Activated CD8-positive, alpha-beta memory T cell treated with anti-CD3 and anti-CD28 coated beads, Interleukin-2, amount 50 U/mL, for 1 hour (primary cell): ENCODE data around the gene DAPK1.
"Not testable (repeated sequence)": the region's sequence is repeated elsewhere in the genome, so short reads cannot be mapped to it uniquely, and the experiment has no call there.

Experiments
- DNase-seq: peaks from one replicate; pipeline ENCODE4 v3.0.0-alpha.2; 2020; ENCODE audit errors: extremely low read depth

The DAPK1 gene

GRCh38 chr9:87543251-87543650, 45.6 kb downstream of the DAPK1 start:
- DNase-seq, result no peak

- DNase-seq, result no peak
Measured at GRCh38 chr9:87545858-87546257, 48.2 kb downstream of the DAPK1 start.

GRCh38 chr9:87546704-87547103, 49.0 kb downstream of the DAPK1 start:
- no peak for DNase-seq

- no peak for DNase-seq
Measured at GRCh38 chr9:87547671-87548081, 50.0 kb downstream of the DAPK1 start.

GRCh38 chr9:87548159-87548558, 50.5 kb downstream of the DAPK1 start:
- DNase-seq, result no peak

GRCh38 chr9:87549088-87549487, 51.4 kb downstream of the DAPK1 start:
- not testable (repeated sequence) for DNase-seq

GRCh38 chr9:87549791-87550190, 52.1 kb downstream of the DAPK1 start:
- DNase-seq, result no peak

GRCh38 chr9:87550253-87550954, 52.7 kb downstream of the DAPK1 start:
- DNase-seq, result no peak

GRCh38 chr9:87551772-87552217, 54.1 kb downstream of the DAPK1 start:
- no peak for DNase-seq

- DNase-seq, result no peak
Measured at GRCh38 chr9:87554171-87554910, 56.7 kb downstream of the DAPK1 start.

GRCh38 chr9:87554976-87555375, 57.3 kb downstream of the DAPK1 start:
- no peak for DNase-seq

GRCh38 chr9:87556039-87556438, 58.4 kb downstream of the DAPK1 start:
- no peak for DNase-seq

GRCh38 chr9:87556821-87557220, 59.2 kb downstream of the DAPK1 start:
- no peak for DNase-seq

GRCh38 chr9:87557996-87558395, 60.3 kb downstream of the DAPK1 start:
- DNase-seq, result no peak

GRCh38 chr9:87558606-87559190, 61.0 kb downstream of the DAPK1 start:
- DNase-seq, result no peak

GRCh38 chr9:87562062-87562461, 64.4 kb downstream of the DAPK1 start:
- DNase-seq, result no peak

GRCh38 chr9:87562530-87563170, 65.0 kb downstream of the DAPK1 start:
- DNase-seq, result no peak

GRCh38 chr9:87564111-87564510, 66.4 kb downstream of the DAPK1 start:
- DNase-seq, result no peak

- no peak for DNase-seq
Measured at GRCh38 chr9:87564791-87565241, 67.1 kb downstream of the DAPK1 start.

GRCh38 chr9:87567001-87567400, 69.3 kb downstream of the DAPK1 start:
- DNase-seq, result no peak

- DNase-seq, result no peak
Measured at GRCh38 chr9:87567571-87567970, 69.9 kb downstream of the DAPK1 start.

GRCh38 chr9:87567983-87568382, 70.3 kb downstream of the DAPK1 start:
- DNase-seq, result no peak
